ENCODE results near the gene HERC3.

- TF ChIP-seq, protein P1, sequence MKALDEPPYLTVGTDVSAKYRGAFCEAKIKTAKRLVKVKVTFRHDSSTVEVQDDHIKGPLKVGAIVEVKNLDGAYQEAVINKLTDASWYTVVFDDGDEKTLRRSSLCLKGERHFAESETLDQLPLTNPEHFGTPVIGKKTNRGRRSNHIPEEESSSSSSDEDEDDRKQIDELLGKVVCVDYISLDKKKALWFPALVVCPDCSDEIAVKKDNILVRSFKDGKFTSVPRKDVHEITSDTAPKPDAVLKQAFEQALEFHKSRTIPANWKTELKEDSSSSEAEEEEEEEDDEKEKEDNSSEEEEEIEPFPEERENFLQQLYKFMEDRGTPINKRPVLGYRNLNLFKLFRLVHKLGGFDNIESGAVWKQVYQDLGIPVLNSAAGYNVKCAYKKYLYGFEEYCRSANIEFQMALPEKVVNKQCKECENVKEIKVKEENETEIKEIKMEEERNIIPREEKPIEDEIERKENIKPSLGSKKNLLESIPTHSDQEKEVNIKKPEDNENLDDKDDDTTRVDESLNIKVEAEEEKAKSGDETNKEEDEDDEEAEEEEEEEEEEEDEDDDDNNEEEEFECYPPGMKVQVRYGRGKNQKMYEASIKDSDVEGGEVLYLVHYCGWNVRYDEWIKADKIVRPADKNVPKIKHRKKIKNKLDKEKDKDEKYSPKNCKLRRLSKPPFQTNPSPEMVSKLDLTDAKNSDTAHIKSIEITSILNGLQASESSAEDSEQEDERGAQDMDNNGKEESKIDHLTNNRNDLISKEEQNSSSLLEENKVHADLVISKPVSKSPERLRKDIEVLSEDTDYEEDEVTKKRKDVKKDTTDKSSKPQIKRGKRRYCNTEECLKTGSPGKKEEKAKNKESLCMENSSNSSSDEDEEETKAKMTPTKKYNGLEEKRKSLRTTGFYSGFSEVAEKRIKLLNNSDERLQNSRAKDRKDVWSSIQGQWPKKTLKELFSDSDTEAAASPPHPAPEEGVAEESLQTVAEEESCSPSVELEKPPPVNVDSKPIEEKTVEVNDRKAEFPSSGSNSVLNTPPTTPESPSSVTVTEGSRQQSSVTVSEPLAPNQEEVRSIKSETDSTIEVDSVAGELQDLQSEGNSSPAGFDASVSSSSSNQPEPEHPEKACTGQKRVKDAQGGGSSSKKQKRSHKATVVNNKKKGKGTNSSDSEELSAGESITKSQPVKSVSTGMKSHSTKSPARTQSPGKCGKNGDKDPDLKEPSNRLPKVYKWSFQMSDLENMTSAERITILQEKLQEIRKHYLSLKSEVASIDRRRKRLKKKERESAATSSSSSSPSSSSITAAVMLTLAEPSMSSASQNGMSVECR (CRISPR knock-in tag; IDR thresholded peaks at IDR 0.05; ENCODE audit: borderline replicate concordance) = no peak
- no peak for TF ChIP-seq NR2C2 (CRISPR knock-in tag; IDR thresholded peaks at IDR 0.05)
- TF ChIP-seq EMX1 (CRISPR knock-in tag; IDR thresholded peaks at IDR 0.05) = no peak
- TF ChIP-seq CTCF (IDR thresholded peaks at IDR 0.05) = no peak
- TF ChIP-seq NFYB (CRISPR knock-in tag; conservative IDR thresholded peaks at IDR 0.05; ENCODE audit: low read depth) = no peak
- no peak for TF ChIP-seq ZNF512 (CRISPR knock-in tag; IDR thresholded peaks at IDR 0.05; ENCODE audit: borderline replicate concordance)
- no peak for TF ChIP-seq NFE2L1 (CRISPR knock-in tag; IDR thresholded peaks at IDR 0.05)
- no peak for TF ChIP-seq SP1 (CRISPR knock-in tag; conservative IDR thresholded peaks at IDR 0.05)
- TF ChIP-seq, protein P2, sequence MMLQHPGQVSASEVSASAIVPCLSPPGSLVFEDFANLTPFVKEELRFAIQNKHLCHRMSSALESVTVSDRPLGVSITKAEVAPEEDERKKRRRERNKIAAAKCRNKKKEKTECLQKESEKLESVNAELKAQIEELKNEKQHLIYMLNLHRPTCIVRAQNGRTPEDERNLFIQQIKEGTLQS (CRISPR knock-in tag; conservative IDR thresholded peaks at IDR 0.05) = no peak
- no peak for TF ChIP-seq USF2 (CRISPR knock-in tag; IDR thresholded peaks at IDR 0.05)
- no peak for TF ChIP-seq GABPB1 (CRISPR knock-in tag; IDR thresholded peaks at IDR 0.05)
- TF ChIP-seq ETV6 (CRISPR knock-in tag; IDR thresholded peaks at IDR 0.05) = no peak
These were observed 62.9 kb downstream of the HERC3 start for GRCh38 chr4:88655226-88655625.

Data from WTC11 (cell line).